Fibroblast of the conjunctiva (primary cell): ENCODE measurements around the gene GPR135.

Experiments used
- DNase-seq: peaks from one replicate; pipeline ENCODE4 v3.0.0-alpha.2; 2010; ENCODE audit warnings: low read depth

The GPR135 gene

DNA sequence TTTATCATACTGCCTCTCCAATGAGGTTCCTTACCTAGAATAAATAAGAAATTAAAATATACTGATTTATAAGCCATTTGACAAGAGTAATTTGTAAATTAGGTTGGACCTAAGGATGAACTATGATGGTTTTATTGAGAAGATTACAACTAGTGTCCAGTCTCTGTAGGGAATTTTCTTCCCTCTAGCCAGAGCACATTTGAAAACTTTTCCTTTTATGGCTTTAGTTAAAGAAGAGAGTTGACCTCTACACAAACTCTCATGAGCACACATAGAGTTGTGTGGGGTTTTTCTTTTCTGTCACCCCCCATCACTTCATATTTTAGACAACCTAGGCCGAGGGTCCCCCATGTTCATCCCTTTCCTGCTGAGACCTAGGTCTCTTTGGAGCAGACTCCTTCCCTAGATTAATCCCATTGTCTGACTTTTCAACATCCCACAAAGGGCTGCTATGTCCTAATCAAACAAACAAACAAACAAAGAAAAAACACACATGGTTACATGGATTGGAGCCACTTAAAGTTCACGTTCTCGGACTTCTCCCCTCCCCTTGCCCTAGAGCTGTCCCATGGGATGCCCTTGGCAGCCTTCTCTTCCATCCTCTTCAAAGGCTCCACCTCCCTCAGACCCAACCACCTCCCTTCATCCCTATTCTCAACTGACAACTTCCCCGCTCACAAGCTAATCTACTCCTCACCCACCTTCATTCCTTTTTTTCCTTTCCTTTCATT is 40.7 kb downstream of the GPR135 start:
- peak; percentile 34 for DNase-seq

DNA sequence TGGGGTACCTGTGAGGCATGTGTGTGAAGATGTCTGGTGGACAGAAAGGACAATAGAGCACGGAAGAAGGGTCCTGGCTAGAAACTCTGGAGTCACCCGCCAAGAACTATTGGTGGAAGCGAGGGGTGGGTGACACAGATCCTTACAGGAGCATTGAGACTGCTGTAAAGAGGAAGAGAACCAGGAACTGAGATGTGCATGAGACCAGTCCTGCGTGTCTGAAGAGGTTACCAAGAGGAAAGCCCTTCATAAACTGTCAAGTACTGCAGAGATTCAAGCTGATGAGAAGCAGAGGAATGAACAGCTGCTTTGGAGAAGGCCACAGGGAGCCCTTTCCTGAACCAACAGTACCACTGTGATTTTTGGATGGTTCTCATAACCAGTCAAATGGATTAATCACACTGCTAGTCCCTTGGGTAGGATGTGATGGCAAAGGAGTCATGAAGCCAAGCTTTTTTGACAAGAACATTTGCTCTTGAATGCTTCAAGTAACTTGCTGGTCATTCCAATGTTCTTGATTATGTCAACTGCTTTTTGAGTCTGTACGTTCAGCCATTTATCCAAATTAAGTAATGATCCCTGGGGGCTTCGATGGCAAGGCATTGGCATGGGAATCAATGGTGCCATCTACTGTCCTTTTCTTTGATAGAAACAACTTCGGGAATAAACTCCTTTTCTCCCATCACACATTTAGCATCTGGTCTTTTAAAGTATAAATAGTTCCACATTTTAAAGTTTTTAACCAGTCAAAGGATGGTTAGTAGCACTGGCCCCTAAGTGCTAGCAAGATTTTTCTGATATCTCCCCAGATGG is 42.9 kb downstream of the GPR135 start:
- DNase-seq: no peak

DNA sequence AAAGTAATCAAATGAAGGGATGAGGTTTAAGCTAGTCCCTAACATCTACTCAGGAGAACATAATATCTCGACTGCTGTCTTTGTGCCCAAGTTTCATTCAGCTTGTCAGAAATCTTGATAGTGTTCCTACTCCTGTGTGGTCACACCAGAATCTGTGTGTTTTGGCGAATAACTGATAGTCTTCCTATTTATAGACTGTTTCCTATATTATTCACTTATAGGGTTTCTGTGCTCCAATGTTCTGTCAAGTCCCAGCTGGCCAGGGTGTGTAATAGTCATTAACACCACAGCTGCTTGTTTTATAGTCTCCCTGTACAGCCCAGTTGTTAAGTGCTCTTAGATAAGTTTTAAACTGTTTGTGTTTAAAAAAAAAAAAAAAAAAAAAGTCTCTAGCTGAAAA is 45.9 kb downstream of the GPR135 start:
- DNase-seq: no peak

DNA sequence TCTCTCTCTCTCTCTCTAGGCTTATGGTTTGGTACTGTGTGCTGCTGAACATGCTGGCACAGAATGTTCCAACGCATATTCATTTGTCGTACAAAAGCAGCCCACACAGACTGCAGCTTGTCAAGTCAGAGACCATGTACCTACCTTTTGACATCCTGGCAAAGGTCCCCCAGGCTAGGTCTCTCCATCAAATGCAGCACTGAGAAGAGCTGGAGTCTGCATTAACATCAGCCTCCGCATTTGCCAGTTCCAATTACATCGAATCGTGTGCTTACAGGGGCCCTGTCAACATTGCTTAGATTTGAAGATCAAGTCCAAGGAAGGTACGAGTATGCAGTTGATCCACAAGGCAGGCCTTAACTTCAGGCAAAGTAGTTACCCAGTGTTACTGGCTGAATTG is 47.9 kb downstream of the GPR135 start:
- no peak for DNase-seq

DNA sequence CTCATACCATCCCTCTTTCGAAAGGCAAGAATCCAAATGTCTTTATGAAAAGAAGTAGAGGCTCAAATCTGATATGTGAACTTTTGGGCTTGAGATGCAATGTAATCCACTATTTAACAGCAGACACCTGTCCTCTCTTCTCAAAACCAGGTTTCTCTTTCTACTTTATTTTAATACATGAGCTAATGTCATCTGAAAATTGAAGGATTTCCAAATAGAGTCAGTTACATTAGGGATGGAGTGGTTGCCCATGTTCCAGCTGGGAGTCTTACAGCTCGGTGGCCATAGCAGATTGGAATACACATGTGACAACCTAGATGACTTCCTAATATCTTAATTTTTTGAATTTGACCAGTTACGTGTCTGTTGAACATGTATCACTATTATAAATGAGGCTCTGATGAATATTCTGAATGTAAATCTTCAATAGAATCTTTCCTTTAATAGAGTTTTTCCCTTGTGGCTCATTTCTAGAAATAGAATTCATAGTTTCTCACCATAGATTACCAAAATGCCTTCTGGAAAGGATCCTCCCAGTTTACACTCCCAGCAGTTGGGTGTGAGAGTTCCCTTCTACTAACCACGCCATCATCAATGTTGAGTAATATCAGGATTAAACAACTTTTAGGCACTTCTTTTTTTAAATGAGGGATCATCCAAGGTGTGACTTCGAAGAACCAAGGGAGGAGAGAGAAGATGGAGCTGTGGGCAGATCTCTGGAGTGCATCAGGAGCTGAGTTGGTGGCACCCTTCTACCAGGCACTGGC is 49.2 kb downstream of the GPR135 start:
- no peak for DNase-seq
